Mesendoderm (in vitro differentiated cells): ENCODE data around the gene ADA.
"Not testable (repeated sequence)": the region's sequence is repeated elsewhere in the genome, so short reads cannot be mapped to it uniquely, and the experiment has no call there.

Experiments used
- DNase-seq: peaks from one replicate; pipeline ENCODE4 v3.0.0; 2013
- H2AK5ac ChIP-seq: 2 replicates; pipeline ENCODE4 v1.6.1; 2013; ENCODE audit warnings: low read length, inconsistent platforms
- H2BK120ac ChIP-seq: 2 replicates; pipeline ENCODE4 v1.6.1; 2013; ENCODE audit warnings: low read depth, mild to moderate bottlenecking, low read length, moderate library complexity, mixed read lengths
- H2BK15ac ChIP-seq: replicated peaks from 2 replicates; pipeline ENCODE4 v1.6.1; 2013; ENCODE audit warnings: low read depth, mild to moderate bottlenecking, moderate library complexity
- H2BK5ac ChIP-seq: 2 replicates; pipeline ENCODE4 v1.6.1; 2013; ENCODE audit warnings: low read length, inconsistent platforms
- H3K18ac ChIP-seq: 2 replicates; pipeline ENCODE4 v1.6.1; 2013; ENCODE audit warnings: mild to moderate bottlenecking, low read length, mixed read lengths
- H3K23ac ChIP-seq: one replicate; pipeline ENCODE4 v1.6.1; 2013; ENCODE audit warnings: low read length
- H3K27ac ChIP-seq: 2 replicates; pipeline ENCODE4 v1.5.1; 2013; ENCODE audit warnings: low read depth, mild to moderate bottlenecking, inconsistent platforms, low read length, moderate library complexity
- H3K27me3 ChIP-seq: 2 replicates; pipeline ENCODE4 v1.6.1; 2013; ENCODE audit warnings: low read length, control low read depth, mild to moderate bottlenecking, inconsistent platforms; ENCODE audit not compliant: insufficient read depth, poor library complexity
- H3K36me3 ChIP-seq: 2 replicates; pipeline ENCODE4 v1.6.1; 2013; ENCODE audit warnings: low read length, inconsistent platforms; ENCODE audit not compliant: control insufficient read depth, insufficient read depth
- H3K4ac ChIP-seq: one replicate; pipeline ENCODE4 v1.6.1; 2013; ENCODE audit warnings: low read depth, mild to moderate bottlenecking, low read length, moderate library complexity
- H3K4me1 ChIP-seq: 2 replicates; pipeline ENCODE4 v1.6.1; 2013; ENCODE audit warnings: low read depth, low read length, inconsistent platforms; ENCODE audit not compliant: control insufficient read depth
- H3K4me2 ChIP-seq: 2 replicates; pipeline ENCODE4 v1.6.1; 2013; ENCODE audit warnings: low read length
- H3K4me3 ChIP-seq: 2 replicates; pipeline ENCODE4 v1.5.1; 2013; ENCODE audit warnings: mild to moderate bottlenecking, low read length
- H3K56ac ChIP-seq: one replicate; pipeline ENCODE4 v1.6.1; 2013; ENCODE audit warnings: low read length
- H3K79me1 ChIP-seq: 2 replicates; pipeline ENCODE4 v1.6.1; 2013; ENCODE audit warnings: low read length, inconsistent platforms
- H3K79me2 ChIP-seq: 2 replicates; pipeline ENCODE4 v1.6.1; 2013; ENCODE audit warnings: mild to moderate bottlenecking, low read length; ENCODE audit not compliant: control insufficient read depth, insufficient read depth
- H3K9ac ChIP-seq: 2 replicates; pipeline ENCODE4 v1.6.1; 2013; ENCODE audit warnings: low read length, inconsistent platforms
- H4K5ac ChIP-seq: one replicate; pipeline ENCODE4 v1.6.1; 2013; ENCODE audit warnings: low read length
- H4K8ac ChIP-seq: one replicate; pipeline ENCODE4 v1.6.1; 2013; ENCODE audit warnings: low read depth, mild to moderate bottlenecking, control low read depth, low read length, moderate library complexity
- WGBS: extraction: QIAGEN DNeasy Blood & Tissue Kit; methylation state at CpG from one replicate; pipeline ENCODE4 v1.1.7; 2013; ENCODE audit warnings: low lambda C conversion rate, missing lambda C conversion rate; ENCODE audit not compliant: insufficient coverage; ENCODE audit errors: extremely low coverage; 5-methylcytosine and 5-hydroxymethylcytosine counted together

Gene ADA

GRCh38 chr20:44660581-44660980, 9.1 kb upstream of the ADA start:
- Histone ChIP-seq H4K8ac (no peak overlapping the region), H3K79me2 (no peaks in the 10 kb centered on the region), H2AK5ac (no peak overlapping the region), H3K4ac (no peak overlapping the region), H3K56ac (no peak overlapping the region), H3K27me3 (no peaks in the 10 kb centered on the region), H3K4me3 (no peak overlapping the region), H3K36me3 (no peaks in the 10 kb centered on the region), H3K23ac (no peak overlapping the region), H2BK15ac (no peak overlapping the region), H2BK5ac (no peak overlapping the region), H3K18ac (no peak overlapping the region), H3K79me1 (no peaks in the 10 kb centered on the region), H2BK120ac (no peak overlapping the region), H3K9ac (no peak overlapping the region), H3K27ac (no peak overlapping the region), H3K4me1 (no peaks in the 10 kb centered on the region), H4K5ac (no peak overlapping the region), H3K4me2 (no peak overlapping the region)
- no CpG with 5 or more reads among the region's 5 CpGs for WGBS
- DNase-seq = no peak

GRCh38 chr20:44659931-44660330, 8.4 kb upstream of the ADA start:
- no CpG with 5 or more reads among the region's 2 CpGs for WGBS
- Histone ChIP-seq H3K9ac (no peak overlapping the region), H3K23ac (no peak overlapping the region), H3K4ac (no peak overlapping the region), H2BK120ac (no peak overlapping the region), H3K27me3 (no peaks in the 10 kb centered on the region), H2AK5ac (no peak overlapping the region), H2BK15ac (no peak overlapping the region), H3K36me3 (no peaks in the 10 kb centered on the region), H2BK5ac (no peak overlapping the region), H3K79me2 (no peaks in the 10 kb centered on the region), H4K5ac (no peak overlapping the region), H3K4me1 (no peaks in the 10 kb centered on the region), H3K18ac (no peak overlapping the region), H3K4me3 (no peak overlapping the region), H3K56ac (no peak overlapping the region), H3K4me2 (no peak overlapping the region), H3K79me1 (no peaks in the 10 kb centered on the region), H4K8ac (no peak overlapping the region), H3K27ac (no peak overlapping the region)
- no peak for DNase-seq

- Histone ChIP-seq H3K79me2 (no peaks in the 10 kb centered on the region), H2BK5ac (no peak overlapping the region), H3K9ac (no peak overlapping the region), H3K27ac (no peak overlapping the region), H2BK15ac (no peak overlapping the region), H3K36me3 (no peaks in the 10 kb centered on the region), H3K4me1 (no peaks in the 10 kb centered on the region), H3K4me2 (no peak overlapping the region), H3K27me3 (no peaks in the 10 kb centered on the region), H2AK5ac (no peak overlapping the region), H3K23ac (no peak overlapping the region), H3K4ac (no peak overlapping the region), H2BK120ac (no peak overlapping the region), H3K4me3 (no peak overlapping the region), H3K56ac (no peak overlapping the region), H3K79me1 (no peaks in the 10 kb centered on the region), H3K18ac (no peak overlapping the region), H4K8ac (no peak overlapping the region), H4K5ac (no peak overlapping the region)
- DNase-seq = no peak
Measured at GRCh38 chr20:44658810-44659209, 7.3 kb upstream of the ADA start.

GRCh38 chr20:44657875-44658274, 6.4 kb upstream of the ADA start:
- Histone ChIP-seq H2BK120ac (no peak overlapping the region), H3K79me1 (no peaks in the 10 kb centered on the region), H4K8ac (no peak overlapping the region), H3K27ac (no peak overlapping the region), H4K5ac (no peak overlapping the region), H2BK15ac (no peak overlapping the region), H3K56ac (no peak overlapping the region), H3K4me2 (no peak overlapping the region), H3K4me3 (no peak overlapping the region), H3K4me1 (no peaks in the 10 kb centered on the region), H3K9ac (no peak overlapping the region), H3K79me2 (no peaks in the 10 kb centered on the region), H3K23ac (no peak overlapping the region), H2AK5ac (no peak overlapping the region), H3K4ac (no peak overlapping the region), H3K27me3 (no peaks in the 10 kb centered on the region), H3K18ac (no peak overlapping the region), H3K36me3 (no peaks in the 10 kb centered on the region), H2BK5ac (no peak overlapping the region)
- DNase-seq = no peak
- WGBS = no CpG with 5 or more reads among the region's 2 CpGs

- no peak overlapping the region for H2BK120ac ChIP-seq
- DNase-seq = no peak
- WGBS = no CpG with 5 or more reads among the region's 3 CpGs
Measured at GRCh38 chr20:44656448-44656847, 4.9 kb upstream of the ADA start.

GRCh38 chr20:44654210-44654609, 2.7 kb upstream of the ADA start:
- H4K8ac ChIP-seq, DNase-seq, H3K27me3 ChIP-seq, H3K79me2 ChIP-seq, H3K4me1 ChIP-seq, H2AK5ac ChIP-seq, H4K5ac ChIP-seq, H3K27ac ChIP-seq, H3K36me3 ChIP-seq, H3K56ac ChIP-seq, H2BK120ac ChIP-seq, H2BK15ac ChIP-seq, H3K79me1 ChIP-seq, H3K4ac ChIP-seq, H3K4me2 ChIP-seq, H3K9ac ChIP-seq, H2BK5ac ChIP-seq, H3K23ac ChIP-seq, H3K4me3 ChIP-seq, H3K18ac ChIP-seq: not testable (repeated sequence)
- no CpG with 5 or more reads among the region's 5 CpGs for WGBS

More at GRCh38 chr20:44656448-44656847, 4.9 kb upstream of the ADA start:
- Histone ChIP-seq H4K5ac (no peak overlapping the region), H3K9ac (no peak overlapping the region), H3K36me3 (no peaks in the 10 kb centered on the region), H4K8ac (no peak overlapping the region), H3K4me1 (no peaks in the 10 kb centered on the region), H3K23ac (no peak overlapping the region), H2BK15ac (no peak overlapping the region), H2AK5ac (no peak overlapping the region), H3K4me2 (no peak overlapping the region), H3K56ac (no peak overlapping the region), H3K27ac (no peak overlapping the region), H2BK5ac (no peak overlapping the region), H3K4me3 (no peak overlapping the region), H3K18ac (no peak overlapping the region), H3K79me1 (no peaks in the 10 kb centered on the region), H3K27me3 (no peaks in the 10 kb centered on the region), H3K4ac (no peak overlapping the region), H3K79me2 (no peaks in the 10 kb centered on the region)
